22Rv1 (cell line): ENCODE data around the gene ATP11A.

ENCODE experiments used
- CTCF ChIP-seq: fragments of 450-650 bp; IDR thresholded peaks from 2 replicates; pipeline ENCODE4 v1.5.1; 2017; ENCODE audit warnings: mild to moderate bottlenecking
- ZFX ChIP-seq: fragments of 450-650 bp; IDR thresholded peaks from 2 replicates; pipeline ENCODE4 v1.6.1; 2017; ENCODE audit warnings: antibody characterized with exemption, borderline replicate concordance

- TF ChIP-seq CTCF (no peak), ZFX (no peak)
Measured at GRCh38 chr13:112887151-112887550, 197.3 kb downstream of the ATP11A start.
